Stomach (tissue), 4 donors: ENCODE results near the gene VWA8.

Experiments used
- CTCF ChIP-seq, 7 experiments: fragments of 450-650 bp in 4 of 7; fragments of 200-600 bp in 3 of 7; sonication (generic) in 3 of 7; IDR thresholded peaks; one replicate each; pipeline ENCODE4 v1.5.1; 2016 to 2019; ENCODE audit warnings: antibody characterized with exemption in 7 of 7, control low read depth in 2 of 7, mild to moderate bottlenecking in 1 of 7
- POLR2AphosphoS5 ChIP-seq, 3 donors: sonication (generic); formaldehyde crosslinking; IDR thresholded peaks; one replicate each; pipeline ENCODE4 v1.6.1; 2016; ENCODE audit warnings: antibody characterized with exemption in 3 of 3

- TF ChIP-seq POLR2AphosphoS5 (IDR thresholded peaks at IDR 0.05) (no peak), CTCF (IDR thresholded peaks at IDR 0.05) (no peak)
Observed at GRCh38 chr13:41766439-41766838, 194.5 kb downstream of the VWA8 start.
